Nephron progenitor cell (in vitro differentiated cells): ENCODE measurements around the gene THPO.
A peak's percentile ranks its signal among the peaks of the same experiment; 100 is the strongest.
"Not testable (repeated sequence)": the region's sequence is repeated elsewhere in the genome, so short reads cannot be mapped to it uniquely, and the experiment has no call there.

Experiments
- DNase-seq: peaks from one replicate; pipeline ENCODE4 v3.0.0; 2021
- H3K27ac Mint-ChIP-seq: 2 replicates; pipeline ENCODE4 v1.8.0; 2021; ENCODE audit warnings: mild to moderate bottlenecking, moderate library complexity, mixed read lengths
- H3K27me3 Mint-ChIP-seq: 2 replicates; pipeline ENCODE4 v1.8.0; 2021; ENCODE audit warnings: mild to moderate bottlenecking, low read depth, mixed read lengths; ENCODE audit not compliant: poor library complexity
- H3K36me3 Mint-ChIP-seq: 2 replicates; pipeline ENCODE4 v1.8.0; 2021; ENCODE audit warnings: low read depth, mixed read lengths
- H3K4me1 Mint-ChIP-seq: 2 replicates; pipeline ENCODE4 v1.8.0; 2021; ENCODE audit warnings: mixed read lengths
- H3K4me3 Mint-ChIP-seq: 2 replicates; pipeline ENCODE4 v1.8.0; 2021; ENCODE audit warnings: mild to moderate bottlenecking, moderate library complexity, mixed read lengths
- H3K9me3 Mint-ChIP-seq: 2 replicates; pipeline ENCODE4 v1.8.0; 2021; ENCODE audit warnings: mild to moderate bottlenecking, moderate library complexity, mixed read lengths
- TF ChIP-seq, protein P1 (sequence below): fragments of 200-600 bp; sonication (generic); IDR thresholded peaks from 2 replicates; pipeline ENCODE4 v1.5.0; 2021; ENCODE audit warnings: antibody characterized with exemption

Gene THPO

GRCh38 chr3:184346480-184347190, 31.4 kb downstream of the THPO start:
- peaks cover 4% of the 10 kb centered on the region for H3K27me3 Mint-ChIP-seq
- peaks cover 20% of the 10 kb centered on the region for H3K4me1 Mint-ChIP-seq
- no peak overlapping the region for H3K27ac Mint-ChIP-seq
- H3K9me3 Mint-ChIP-seq: no peaks in the 10 kb centered on the region
- peaks cover 17% of the 10 kb centered on the region for H3K36me3 Mint-ChIP-seq
- TF ChIP-seq, protein P1, sequence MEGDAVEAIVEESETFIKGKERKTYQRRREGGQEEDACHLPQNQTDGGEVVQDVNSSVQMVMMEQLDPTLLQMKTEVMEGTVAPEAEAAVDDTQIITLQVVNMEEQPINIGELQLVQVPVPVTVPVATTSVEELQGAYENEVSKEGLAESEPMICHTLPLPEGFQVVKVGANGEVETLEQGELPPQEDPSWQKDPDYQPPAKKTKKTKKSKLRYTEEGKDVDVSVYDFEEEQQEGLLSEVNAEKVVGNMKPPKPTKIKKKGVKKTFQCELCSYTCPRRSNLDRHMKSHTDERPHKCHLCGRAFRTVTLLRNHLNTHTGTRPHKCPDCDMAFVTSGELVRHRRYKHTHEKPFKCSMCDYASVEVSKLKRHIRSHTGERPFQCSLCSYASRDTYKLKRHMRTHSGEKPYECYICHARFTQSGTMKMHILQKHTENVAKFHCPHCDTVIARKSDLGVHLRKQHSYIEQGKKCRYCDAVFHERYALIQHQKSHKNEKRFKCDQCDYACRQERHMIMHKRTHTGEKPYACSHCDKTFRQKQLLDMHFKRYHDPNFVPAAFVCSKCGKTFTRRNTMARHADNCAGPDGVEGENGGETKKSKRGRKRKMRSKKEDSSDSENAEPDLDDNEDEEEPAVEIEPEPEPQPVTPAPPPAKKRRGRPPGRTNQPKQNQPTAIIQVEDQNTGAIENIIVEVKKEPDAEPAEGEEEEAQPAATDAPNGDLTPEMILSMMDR: no peak
- H3K4me3 Mint-ChIP-seq: no peak overlapping the region
- no peak for DNase-seq

DNA sequence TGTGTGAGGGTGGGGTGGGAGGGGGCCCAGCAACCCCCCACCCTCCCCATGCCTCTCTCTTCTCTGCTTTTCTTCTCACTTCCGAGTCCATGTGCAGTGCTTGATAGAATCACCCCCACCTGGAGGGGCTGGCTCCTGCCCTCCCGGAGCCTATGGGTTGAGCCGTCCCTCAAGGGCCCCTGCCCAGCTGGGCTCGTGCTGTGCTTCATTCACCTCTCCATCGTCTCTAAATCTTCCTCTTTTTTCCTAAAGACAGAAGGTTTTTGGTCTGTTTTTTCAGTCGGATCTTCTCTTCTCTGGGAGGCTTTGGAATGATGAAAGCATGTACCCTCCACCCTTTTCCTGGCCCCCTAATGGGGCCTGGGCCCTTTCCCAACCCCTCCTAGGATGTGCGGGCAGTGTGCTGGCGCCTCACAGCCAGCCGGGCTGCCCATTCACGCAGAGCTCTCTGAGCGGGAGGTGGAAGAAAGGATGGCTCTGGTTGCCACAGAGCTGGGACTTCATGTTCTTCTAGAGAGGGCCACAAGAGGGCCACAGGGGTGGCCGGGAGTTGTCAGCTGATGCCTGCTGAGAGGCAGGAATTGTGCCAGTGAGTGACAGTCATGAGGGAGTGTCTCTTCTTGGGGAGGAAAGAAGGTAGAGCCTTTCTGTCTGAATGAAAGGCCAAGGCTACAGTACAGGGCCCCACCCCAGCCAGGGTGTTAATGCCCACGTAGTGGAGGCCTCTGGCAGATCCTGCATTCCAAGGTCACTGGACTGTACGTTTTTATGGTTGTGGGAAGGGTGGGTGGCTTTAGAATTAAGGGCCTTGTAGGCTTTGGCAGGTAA, 32.5 kb downstream of the THPO start:
- Mint-ChIP-seq H3K27me3 (peaks cover 4% of the 10 kb centered on the region), H3K4me3 (peak overlapping the region; percentile 58), H3K9me3 (no peaks in the 10 kb centered on the region), H3K27ac (peak overlapping the region; percentile 58), H3K4me1 (peaks cover 11% of the 10 kb centered on the region), H3K36me3 (peaks cover 12% of the 10 kb centered on the region)
- DNase-seq: peak; percentile 48
- TF ChIP-seq, protein P1: peak; percentile 45

DNA sequence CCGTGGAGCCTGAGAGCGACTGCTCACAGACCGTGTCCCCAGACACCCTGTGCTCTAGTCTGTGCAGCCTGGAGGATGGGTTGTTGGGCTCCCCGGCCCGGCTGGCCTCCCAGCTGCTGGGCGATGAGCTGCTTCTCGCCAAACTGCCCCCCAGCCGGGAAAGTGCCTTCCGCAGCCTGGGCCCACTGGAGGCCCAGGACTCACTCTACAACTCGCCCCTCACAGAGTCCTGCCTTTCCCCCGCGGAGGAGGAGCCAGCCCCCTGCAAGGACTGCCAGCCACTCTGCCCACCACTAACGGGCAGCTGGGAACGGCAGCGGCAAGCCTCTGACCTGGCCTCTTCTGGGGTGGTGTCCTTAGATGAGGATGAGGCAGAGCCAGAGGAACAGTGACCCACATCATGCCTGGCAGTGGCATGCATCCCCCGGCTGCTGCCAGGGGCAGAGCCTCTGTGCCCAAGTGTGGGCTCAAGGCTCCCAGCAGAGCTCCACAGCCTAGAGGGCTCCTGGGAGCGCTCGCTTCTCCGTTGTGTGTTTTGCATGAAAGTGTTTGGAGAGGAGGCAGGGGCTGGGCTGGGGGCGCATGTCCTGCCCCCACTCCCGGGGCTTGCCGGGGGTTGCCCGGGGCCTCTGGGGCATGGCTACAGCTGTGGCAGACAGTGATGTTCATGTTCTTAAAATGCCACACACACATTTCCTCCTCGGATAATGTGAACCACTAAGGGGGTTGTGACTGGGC, 33.3 kb downstream of the THPO start:
- Mint-ChIP-seq H3K36me3 (peaks cover 12% of the 10 kb centered on the region), H3K4me1 (peaks cover 11% of the 10 kb centered on the region), H3K27ac (no peak overlapping the region), H3K4me3 (no peak overlapping the region), H3K9me3 (no peaks in the 10 kb centered on the region), H3K27me3 (peaks cover 4% of the 10 kb centered on the region)
- TF ChIP-seq, protein P1: no peak
- DNase-seq: no peak

- peaks cover 12% of the 10 kb centered on the region for H3K36me3 Mint-ChIP-seq
- no peak for DNase-seq
- peaks cover 7% of the 10 kb centered on the region for H3K27me3 Mint-ChIP-seq
- H3K27ac Mint-ChIP-seq: no peak overlapping the region
- H3K4me3 Mint-ChIP-seq: no peak overlapping the region
- H3K4me1 Mint-ChIP-seq: peaks cover 20% of the 10 kb centered on the region
- H3K9me3 Mint-ChIP-seq: no peaks in the 10 kb centered on the region
- TF ChIP-seq, protein P1: no peak
These were observed 34.7 kb downstream of the THPO start for GRCh38 chr3:184343200-184343876.

- Mint-ChIP-seq H3K9me3 (no peaks in the 10 kb centered on the region), H3K36me3 (peaks cover 12% of the 10 kb centered on the region)
These were observed 36.1 kb downstream of the THPO start for GRCh38 chr3:184341925-184342324.

GRCh38 chr3:184339451-184340135, 38.4 kb downstream of the THPO start:
- H3K27me3 Mint-ChIP-seq, H3K4me3 Mint-ChIP-seq, H3K27ac Mint-ChIP-seq, H3K36me3 Mint-ChIP-seq, H3K9me3 Mint-ChIP-seq, DNase-seq: not testable (repeated sequence)
- H3K4me1 Mint-ChIP-seq: peaks cover 35% of the 10 kb centered on the region

More at GRCh38 chr3:184341925-184342324, 36.1 kb downstream of the THPO start:
- TF ChIP-seq, protein P1: no peak
- no peak for DNase-seq
- Mint-ChIP-seq H3K27me3 (peaks cover 10% of the 10 kb centered on the region), H3K27ac (no peak overlapping the region), H3K4me1 (peaks cover 34% of the 10 kb centered on the region), H3K4me3 (no peak overlapping the region)
